Stimulated activated CD4-positive, alpha-beta T cell treated with anti-CD3 and anti-CD28 coated beads, Interleukin-1b, Interleukin-23, amount 100 ng/mL, for 24 hours (primary cell): Measurements from ENCODE around the gene FLG.
A peak's percentile ranks its signal among the peaks of the same experiment; 100 is the strongest.
"Not testable (repeated sequence)": the region's sequence is repeated elsewhere in the genome, so short reads cannot be mapped to it uniquely, and the experiment has no call there.

Source experiments
- DNase-seq, 4 experiments: peaks; one replicate each; pipeline ENCODE4 v3.0.0-alpha.2; 2020; ENCODE audit warnings: low read depth in 4 of 4, low spot score in 1 of 4

Gene FLG

DNA sequence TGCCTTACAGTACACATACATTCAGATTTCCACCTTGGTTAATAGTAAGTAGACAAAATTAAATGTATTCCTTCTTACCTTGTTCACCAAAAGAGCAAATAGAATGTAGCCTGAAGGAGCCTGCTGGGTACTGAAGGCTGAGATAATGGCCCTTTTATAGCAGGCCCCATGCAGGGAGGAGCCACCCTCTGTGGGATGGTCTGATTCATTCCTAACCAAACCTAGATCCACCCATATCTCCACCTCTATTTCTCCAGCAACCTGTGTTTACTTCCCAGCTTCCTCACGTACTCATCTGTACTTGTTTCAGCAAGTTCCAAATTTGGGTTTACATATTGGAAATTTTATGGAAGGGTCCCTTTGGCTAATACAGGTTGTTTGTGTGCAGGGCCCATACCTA, at the start of gene FLG:
TSS of gene FLG (minus strand) at position 129 of the 400 bp plus-strand sequence. CDS start 9,783 bp downstream, outside the sequence.
- DNase-seq: no peak

DNA sequence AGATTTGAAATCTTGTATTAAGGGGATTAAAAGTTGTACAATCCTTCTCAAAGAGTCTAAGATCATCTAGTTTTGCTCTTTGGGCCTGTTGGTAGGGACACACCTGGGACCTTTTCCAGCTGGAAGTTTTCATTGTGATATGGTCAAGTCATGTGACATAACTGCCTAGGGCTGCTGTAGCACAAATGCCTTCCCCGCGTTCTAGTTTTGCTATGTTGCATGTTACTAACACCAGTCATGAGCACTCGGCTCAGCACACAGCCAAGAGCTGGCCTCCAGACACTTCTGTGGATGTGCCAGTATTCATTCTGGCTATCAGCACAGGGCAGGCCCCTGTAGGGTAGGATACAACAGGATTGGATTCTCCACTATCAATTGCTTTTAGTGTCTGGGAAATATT, 49.4 kb upstream of the FLG start:
- DNase-seq: no peak

DNA sequence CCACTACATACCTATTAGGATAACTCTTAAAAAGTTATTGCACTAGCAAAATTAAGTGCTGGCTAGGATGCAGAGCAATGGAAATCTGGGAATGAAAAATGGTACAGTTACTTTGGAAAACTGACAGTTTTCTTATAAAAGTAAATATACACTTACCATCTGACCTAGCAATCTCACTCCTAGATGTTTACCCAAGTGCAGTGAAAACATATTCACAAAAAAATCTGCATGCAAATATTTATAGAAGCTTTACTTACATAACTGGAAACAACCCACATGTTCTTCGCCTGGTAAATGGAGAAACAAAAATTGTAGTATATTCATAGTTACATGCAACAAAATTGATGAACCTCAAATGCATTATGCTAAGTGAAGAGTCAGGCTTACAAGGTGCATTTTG, 47.6 kb upstream of the FLG start:
- DNase-seq: no peak

DNA sequence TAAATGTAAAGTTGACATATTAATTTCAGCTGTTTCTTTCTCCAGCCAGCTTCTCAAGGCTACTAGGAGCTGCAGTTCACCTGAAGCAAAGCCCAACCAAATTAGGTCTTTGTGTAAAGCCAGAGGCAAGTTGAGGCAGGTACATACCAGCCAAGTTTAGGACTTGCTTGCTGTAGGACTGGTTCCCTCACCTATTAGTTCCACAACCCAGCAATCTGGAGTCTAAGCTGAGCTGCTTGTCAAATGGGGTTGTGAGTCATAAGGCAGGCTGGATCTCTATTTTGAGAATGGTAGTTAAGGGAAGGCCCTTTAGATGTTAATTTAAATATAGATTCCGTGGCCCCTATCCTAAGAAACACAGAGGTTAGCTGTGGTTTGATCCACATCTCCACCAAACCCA, 42.4 kb upstream of the FLG start:
- no peak for DNase-seq

DNA sequence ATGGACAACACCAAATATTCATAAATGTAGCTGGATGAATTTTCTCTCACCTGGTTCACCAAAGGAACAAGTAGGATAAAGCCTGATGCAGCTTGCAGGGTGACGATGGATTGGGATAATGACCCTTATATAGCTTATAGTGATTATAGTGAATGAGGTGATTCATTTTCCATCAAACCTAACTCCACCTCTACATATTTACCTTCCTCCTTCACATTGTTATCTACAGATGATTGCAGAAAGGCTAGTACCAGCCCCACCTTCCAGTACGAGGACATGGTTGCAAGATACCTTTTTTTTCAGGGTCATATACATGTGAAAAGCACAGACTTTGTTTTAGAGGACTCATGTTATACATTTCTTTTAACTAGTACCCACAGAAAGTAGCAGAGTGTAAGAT, 34.9 kb upstream of the FLG start, which contains the start of gene FLG2:
TSS of gene FLG2 (minus strand) at position 101 of the 400 bp plus-strand sequence. CDS start 1,122 bp downstream, outside the sequence.
- no peak for DNase-seq

DNA sequence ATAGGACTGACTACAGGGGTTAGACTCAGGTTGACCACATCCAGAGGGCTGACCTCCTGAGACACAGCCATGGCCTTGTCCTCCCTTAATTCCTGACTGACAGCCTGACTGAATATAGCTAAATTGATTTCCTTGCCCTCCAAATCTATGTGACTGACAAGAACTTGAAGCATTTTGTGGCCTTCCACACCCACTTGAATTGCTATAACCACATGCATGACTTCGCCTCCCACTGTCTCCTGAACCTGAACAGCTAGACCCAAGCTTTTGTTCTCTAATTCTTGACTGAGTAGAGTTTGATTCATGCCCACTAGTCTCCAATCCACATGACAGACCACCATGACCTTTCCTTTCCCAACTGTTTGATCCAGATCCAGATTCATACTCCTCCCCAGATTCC, 31.7 kb upstream of the FLG start:
- no peak for DNase-seq

DNA sequence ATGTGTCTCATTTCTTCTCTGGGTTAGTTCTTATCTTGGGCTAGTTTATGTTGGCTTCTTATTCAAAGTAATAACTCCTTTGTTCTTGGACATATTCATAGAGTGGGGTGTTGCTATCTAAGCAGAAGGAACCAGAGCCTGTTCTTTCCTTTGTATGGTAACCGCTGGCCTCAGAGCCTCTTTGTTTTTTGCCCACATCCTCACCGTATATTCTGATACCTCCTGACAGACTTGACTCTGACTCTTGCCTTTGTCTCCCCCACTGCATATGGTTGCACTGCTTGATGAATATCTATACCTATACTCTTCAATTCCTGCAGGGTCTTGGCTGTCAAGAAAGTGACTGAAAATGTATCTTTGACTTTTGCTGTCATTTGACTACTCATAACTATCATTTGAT, 24.6 kb upstream of the FLG start:
- DNase-seq: no peak

DNA sequence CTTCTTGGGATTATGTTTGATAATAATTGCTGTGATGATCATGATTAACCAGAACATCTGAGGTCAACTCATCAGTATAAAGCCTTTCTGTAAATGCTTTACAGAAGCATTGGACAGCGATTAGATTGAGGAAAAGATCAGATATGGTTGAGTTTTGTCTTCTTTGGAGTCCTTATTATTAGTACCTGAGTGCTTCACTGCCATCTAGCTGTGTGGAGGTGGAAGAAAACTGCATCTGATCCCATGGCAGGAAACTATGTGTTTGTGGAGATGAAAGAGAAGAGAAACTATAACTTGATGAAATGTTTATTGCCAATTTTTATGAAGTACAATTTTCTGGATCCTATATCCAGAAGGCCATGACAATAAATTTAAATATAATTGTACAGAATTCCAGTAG, 23.4 kb upstream of the FLG start:
- no peak for DNase-seq

DNA sequence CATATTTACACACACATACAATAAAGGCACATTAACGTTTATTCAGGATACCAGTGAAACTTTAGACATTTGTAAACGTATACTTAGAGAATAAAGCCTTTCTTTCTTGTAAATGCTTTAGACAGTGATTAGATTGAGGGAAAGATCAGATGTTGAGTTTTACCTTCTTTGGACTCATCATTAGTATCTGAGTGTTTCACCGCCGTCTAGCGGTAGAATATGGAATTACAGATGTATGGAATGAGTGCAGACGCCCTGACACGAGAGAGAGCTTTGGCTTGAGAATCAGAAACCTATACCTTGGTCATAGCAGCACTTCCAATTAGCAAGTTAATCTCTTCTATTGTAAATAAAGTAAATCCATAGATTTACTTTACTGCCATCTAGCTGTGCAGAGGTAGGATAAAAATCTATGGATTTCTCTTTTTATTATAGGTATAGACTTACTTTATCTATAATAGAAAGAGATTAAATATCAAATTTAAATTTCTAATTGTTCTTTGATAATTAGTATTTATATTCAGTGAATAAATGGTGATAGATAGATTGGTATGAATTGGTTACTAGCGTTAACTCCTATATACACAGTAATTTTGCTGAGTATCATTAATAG, 22.2 kb upstream of the FLG start:
- peak; percentile 2 to 42 (median 29) for DNase-seq

DNA sequence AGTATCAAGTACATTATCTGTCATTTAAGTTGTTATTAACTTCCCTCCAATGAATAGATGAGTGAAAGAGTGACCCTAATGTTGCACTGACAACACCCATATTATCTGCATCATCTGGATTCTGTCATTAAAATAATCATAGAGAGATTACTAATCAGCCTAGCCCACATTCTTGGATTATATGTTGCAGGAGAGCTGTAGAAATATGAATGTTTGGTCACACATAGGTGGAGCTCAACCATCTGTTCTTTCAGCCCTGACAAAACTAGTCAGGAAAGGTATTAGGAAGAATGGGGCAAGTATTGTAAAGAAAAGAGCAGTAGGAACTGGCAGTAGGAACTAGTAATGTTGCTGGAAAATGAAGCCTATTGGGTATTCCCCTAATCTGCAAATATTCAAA, 19.4 kb upstream of the FLG start:
- no peak for DNase-seq

DNA sequence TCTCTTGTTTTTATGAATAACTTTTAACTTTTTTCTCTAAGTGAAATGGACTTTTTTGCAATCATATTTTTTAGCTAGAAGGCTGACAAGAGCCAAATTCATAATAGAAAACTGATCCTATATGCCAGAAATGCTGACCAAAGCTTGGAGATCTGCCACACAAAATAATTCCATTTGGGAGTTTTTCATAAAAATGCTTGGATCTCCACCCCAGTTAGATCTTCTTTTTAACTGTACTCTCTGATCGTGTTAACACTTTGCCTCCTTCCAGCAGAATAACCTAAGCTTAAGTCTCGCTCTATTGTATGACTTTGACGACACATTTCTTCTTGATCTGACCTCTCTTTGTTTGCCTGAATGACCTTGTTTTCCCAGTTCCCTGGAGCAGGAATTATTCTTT, 18.0 kb upstream of the FLG start:
- no peak for DNase-seq

DNA sequence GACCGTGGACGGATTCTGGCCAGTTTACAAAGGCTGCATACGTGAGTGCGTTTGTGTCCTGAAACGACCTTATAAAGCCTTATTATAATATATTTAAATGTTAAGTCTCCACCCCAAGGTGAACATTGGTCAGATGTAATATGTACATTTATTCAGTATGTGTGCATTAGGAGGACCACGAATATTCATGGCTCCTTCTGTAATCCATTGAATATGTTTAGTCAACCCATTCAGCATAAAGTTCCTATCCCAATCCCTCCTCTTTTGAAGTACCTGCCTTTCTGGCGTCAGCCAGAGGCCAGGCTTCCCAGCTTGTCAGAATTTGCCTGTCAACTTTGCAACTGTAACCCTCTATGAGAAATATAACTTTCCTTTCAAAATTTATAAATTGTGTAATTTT, 10.4 kb upstream of the FLG start:
- DNase-seq: no peak

DNA sequence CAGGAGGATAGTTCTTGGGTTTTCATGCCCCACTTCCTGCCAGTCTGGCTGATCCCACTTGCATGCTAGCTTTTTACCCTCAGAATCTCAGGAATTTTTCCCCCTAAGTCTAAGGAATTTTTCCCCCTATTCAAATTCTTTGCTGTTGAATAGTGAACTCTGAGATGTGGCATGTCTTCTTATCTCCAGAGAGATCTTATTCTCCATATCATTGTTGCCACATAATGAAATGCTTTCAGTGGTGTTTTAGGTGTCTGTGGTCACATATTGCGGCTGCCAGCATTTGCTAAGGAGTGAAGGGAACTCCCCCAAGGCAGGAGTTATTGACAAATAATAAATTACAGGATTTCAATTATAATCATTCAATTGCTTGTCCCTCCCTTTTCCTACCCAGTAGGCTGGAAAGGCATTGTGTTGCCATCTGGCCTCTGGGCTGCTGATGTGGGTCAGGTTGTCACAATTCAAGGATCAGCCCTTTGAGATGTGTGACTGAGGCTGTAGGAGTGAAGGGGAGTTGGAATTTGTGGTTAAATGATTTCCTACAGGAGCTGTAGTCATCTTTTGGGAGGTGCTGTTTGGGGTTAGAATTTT, 3.9 kb upstream of the FLG start:
- no peak for DNase-seq

DNA sequence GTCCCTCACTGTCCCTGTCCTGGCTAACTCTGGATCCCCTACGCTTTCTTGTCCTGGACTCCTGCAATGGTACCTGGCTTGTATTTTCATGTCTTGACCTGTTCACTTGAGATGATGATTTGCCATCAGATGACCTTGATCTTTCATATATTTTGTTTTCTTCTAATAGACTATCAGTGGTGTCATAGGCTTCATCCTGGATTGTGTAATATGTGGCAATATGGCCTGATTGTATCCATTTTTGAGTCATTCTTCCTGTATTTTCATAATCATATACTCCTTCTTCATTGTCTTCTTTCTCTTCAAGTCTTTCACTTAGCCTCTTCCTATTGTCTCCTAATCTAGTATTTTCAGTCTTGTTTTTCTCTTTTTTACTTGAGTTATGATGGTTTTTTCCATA, 11.1 kb downstream of the FLG start:
- DNase-seq: no peak

DNA sequence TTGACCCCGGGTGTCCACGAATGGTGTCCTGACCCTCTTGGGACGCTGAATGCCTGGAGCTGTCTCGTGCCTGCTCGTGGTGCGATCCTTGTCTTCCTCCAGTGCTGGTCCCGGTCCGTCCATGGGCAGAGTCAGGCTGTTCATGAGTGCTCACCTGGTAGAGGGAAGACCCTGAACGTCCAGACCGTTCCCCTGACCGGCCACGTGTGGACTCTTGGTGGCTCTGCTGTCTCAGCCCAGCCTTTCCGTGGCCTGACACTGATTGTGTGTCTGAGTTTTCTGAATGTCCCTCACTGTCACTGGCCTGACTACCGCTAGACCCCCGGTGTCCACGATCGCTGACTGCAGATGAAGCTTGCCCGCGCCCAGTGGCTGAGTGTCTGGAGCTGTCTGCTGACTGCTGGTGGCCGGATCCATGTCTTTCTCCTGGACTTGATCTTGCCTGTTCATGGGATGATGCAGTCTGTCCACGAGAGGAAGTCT, 11.7 kb downstream of the FLG start:
- no peak for DNase-seq

DNA sequence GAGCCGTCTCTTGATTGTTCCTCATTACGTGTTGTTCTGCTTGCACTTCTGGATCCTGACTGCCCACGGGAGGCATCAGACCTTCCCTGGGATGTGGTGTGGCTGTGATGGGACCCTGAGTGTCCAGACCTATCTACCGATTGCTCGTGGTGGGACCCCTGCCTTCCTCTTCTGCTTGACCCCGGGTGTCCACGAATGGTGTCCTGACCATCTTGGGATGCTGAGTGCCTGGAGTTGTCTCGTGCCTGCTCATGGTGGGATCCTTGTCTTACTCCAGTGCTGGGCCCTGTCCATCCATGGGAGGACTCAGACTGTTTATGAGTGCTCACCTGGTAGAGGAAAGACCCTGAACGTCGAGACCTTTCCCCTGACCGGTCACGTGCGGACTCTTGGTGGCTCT, 12.9 kb downstream of the FLG start:
- not testable (repeated sequence) for DNase-seq

DNA sequence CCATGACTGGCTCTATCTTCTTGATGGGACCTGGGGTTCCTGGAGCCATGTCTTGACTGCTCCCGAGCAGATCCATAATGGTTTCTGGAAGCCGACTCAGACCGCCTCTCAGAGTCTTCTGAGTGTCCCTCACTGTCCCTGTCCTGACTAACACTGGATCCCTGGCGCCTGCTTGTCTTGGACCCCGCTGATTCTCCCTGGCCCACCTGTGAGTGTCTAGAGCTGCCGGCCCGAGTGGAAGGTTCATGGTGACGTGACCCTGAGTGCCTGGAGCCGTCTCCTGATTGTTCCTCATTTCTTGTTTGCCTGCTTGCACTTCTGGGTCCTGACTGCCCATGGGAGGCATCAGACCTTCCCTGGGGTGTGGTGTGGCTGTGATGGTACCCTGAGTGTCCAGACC, 15.1 kb downstream of the FLG start:
- no peak for DNase-seq

DNA sequence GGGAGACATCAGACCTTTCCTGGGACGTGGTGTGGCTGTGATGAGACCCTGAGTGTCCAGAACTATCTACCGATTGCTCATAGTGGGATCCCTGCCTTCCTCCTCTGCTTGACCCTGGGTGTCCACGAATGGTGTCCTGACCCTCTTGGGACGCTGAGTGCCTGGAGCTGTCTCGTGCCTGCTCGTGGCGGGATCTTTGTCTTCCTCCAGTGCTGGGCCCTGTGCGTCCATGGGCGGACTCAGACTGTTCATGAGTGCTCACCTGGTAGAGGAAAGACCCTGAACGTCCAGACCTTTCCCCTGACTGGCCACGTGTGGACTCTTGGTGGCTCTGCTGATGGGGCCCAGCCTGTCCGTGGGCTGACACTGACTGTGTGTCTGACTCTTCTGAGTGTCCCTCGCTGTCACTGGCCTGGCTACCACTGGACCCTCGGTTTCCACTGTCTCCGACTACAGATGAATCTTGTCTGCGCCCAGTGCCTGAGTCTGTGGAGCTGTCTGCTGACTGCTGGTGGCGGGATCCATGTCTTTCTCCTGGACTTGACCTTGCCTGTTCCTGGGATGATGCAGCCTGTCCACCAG, 15.6 kb downstream of the FLG start:
- DNase-seq: not testable (repeated sequence)

DNA sequence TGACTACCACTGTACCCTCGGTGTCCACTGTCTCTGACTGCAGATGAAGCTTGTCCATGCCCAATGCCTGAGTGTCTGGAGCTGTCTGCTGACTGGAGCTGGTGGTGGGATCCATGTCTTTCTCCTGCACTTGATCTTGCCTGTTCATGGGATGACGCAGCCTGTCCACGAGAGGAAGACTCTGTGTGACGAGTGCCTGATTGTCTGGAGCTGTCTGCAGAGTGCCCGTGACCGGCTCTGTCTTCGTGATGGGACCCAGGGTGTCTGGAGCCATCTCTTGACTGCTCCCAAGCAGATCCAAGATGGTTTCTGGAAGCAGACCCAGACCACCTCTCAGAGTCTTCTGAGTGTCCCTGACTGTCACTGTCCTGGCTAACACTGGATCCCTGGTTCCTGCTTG, 16.3 kb downstream of the FLG start:
- not testable (repeated sequence) for DNase-seq

DNA sequence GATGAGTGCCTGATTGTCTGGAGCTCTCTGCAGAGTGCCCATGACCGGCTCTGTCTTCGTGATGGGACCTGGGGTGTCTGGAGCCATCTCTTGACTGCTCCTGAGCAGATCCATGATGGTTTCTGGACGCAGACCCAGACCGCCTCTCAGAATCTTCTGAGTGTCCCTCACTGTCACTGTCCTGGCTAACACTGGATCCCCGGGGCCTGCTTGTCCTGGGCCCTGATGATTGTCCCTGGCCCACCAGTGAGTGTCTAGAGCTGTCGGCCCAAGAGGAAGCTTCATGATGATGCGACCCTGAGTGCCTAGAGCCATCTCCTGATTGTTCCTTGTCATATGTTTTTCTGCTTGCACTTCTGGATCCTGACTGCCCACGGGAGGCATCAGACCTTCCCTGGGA, 17.1 kb downstream of the FLG start:
- not testable (repeated sequence) for DNase-seq

DNA sequence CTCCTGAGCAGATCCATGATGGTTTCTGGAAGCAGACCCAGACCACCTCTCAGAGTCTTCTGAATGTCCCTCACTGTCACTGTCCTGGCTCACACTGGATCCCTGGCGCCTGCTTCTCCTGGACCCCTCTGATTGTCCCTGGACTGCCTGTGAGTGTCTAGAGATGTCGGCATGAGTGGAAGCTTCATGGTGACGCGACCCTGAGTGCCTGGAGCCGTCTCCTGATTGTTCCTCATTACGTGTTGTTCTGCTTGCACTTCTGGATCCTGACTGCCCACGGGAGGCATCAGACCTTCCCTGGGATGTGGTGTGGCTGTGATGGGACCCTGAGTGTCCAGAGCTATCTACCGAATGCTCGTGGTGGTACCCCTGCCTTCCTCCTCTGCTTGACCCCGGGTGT, 18.9 kb downstream of the FLG start:
- not testable (repeated sequence) for DNase-seq

DNA sequence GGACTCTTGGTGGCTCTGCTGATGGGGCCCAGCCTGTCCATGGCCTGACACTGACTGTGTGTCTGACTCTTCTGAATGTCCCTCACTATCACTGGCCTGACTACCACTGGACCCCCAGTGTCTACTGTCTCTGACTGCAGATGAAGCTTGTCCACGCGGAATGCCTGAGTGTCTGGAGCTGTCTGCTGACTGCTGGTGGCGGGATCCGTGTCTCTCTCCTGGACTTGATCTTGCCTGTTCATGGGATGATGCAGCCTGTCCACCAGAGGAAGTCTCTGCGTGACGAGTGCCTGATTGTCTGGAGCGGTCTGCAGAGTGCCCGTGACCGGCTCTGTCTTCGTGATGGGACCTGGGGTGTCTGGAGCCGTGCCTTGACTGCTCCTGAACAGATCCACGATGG, 20.3 kb downstream of the FLG start:
- DNase-seq: not testable (repeated sequence)
